Prostate gland (tissue), 2 donors: ENCODE results near the gene ZNF691.

Source experiments
- CTCF ChIP-seq, 4 experiments: fragments of 200-600 bp in 2 of 4; fragments of 450-650 bp in 2 of 4; sonication (generic) in 2 of 4; IDR thresholded peaks; 1 replicate in 3 of 4; 2 replicates in 1 of 4; pipeline ENCODE4 v1.5.1; 2016 to 2019; ENCODE audit warnings: antibody characterized with exemption in 4 of 4, mild to moderate bottlenecking in 2 of 4, moderate library complexity in 2 of 4
- POLR2A ChIP-seq: fragments of 450-650 bp; IDR thresholded peaks from one replicate; pipeline ENCODE4 v1.6.1; 2016; ENCODE audit warnings: antibody characterized with exemption, mild to moderate bottlenecking
- POLR2AphosphoS5 ChIP-seq: sonication (generic); formaldehyde crosslinking; IDR thresholded peaks from one replicate; pipeline ENCODE4 v1.6.1; 2017; ENCODE audit warnings: antibody characterized with exemption

GRCh38 chr1:42822800-42823392 lies 23.5 kb upstream of the ZNF691 start:
- TF ChIP-seq CTCF (IDR thresholded peaks at IDR 0.05) (no peak), POLR2A (no peak), POLR2AphosphoS5 (no peak)
